GM19025 (cell line): ENCODE results near the gene FRMD3.

Experiments used
- ATAC-seq: cut with Tn5 transposase; IDR thresholded peaks from one replicate; pipeline ENCODE4 v1.9.1; 2021; ENCODE audit warnings: mild to moderate bottlenecking, low read depth, moderate library complexity; ENCODE audit not compliant: unreplicated experiment

FRMD3 gene

GRCh38 chr9:83257937-83258891, 280.0 kb downstream of the FRMD3 start:
- ATAC-seq, result no peak

DNA sequence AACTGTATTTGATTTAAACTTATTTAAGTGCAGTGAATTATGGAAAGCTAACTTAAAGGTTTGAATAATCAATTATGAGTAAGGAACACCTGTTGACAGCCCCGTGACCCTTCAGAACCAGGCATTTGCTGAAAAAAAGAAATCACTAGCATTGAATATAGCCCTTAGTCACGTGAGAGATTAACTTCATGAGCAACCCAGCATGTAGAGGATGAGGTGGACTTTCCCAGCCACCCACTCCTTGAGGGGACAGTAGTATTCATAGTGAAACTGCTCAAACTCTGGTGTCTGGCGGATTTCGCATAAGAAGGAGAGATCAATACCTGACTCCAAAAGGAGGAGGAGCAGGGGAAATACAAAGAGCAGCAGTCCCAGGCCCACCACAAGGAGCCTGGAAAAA, 290.5 kb downstream of the FRMD3 start:
- no peak for ATAC-seq

DNA sequence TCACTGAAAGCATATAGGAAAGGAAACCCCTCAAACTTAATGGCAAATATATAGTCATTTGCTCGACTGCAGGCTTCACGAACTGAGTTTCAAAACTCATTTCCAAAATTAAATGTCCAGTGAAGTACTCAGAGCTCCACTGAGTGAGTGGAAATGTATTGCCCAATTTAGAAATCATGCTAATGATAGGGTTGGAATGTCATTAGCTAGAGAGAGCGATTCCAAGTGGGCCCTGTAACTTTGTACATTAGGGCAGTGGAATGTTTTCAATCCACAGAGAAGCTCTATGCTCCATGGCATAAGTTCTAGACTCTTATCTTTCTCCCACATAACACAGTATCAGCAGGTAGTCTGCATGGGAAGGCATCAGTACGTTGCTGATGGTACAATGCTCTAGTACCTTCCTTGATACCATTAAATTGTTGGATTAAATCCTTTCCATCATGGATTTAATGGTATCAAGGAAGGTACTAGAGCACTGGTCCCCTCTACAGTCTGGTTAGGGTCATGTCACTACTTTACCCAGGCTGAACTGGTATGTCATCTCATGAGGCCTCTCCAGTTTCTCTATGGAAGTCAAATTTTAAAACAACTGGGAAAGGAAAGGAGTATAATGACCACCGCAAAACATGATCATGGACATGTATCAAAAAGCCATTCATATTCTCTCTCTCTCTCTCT, 292.1 kb downstream of the FRMD3 start:
- no peak for ATAC-seq

GRCh38 chr9:83242066-83242465, 296.1 kb downstream of the FRMD3 start:
- ATAC-seq, result no peak

GRCh38 chr9:83240671-83241070, 297.5 kb downstream of the FRMD3 start:
- ATAC-seq, result no peak

DNA sequence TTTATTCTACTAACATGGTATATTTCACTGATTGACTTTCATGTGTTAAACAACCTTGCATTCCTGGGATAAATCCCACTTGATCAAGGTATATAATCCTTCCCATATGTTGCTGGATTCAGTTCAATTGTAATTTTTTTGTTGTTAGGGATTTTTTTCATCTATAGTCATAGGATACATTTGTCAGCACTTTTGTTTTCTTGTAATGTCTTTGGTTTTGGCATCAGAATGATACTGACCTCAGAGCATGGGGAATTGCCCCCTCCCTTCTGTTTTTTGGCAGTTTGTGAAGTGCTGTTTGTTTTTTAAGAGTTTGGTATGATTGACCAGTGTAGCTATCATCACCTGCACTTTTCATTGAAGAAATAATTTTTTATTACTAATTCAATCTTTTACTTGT, 298.5 kb downstream of the FRMD3 start:
- no peak for ATAC-seq

- ATAC-seq, result no peak
These were observed 299.1 kb downstream of the FRMD3 start for GRCh38 chr9:83238871-83239640.

DNA sequence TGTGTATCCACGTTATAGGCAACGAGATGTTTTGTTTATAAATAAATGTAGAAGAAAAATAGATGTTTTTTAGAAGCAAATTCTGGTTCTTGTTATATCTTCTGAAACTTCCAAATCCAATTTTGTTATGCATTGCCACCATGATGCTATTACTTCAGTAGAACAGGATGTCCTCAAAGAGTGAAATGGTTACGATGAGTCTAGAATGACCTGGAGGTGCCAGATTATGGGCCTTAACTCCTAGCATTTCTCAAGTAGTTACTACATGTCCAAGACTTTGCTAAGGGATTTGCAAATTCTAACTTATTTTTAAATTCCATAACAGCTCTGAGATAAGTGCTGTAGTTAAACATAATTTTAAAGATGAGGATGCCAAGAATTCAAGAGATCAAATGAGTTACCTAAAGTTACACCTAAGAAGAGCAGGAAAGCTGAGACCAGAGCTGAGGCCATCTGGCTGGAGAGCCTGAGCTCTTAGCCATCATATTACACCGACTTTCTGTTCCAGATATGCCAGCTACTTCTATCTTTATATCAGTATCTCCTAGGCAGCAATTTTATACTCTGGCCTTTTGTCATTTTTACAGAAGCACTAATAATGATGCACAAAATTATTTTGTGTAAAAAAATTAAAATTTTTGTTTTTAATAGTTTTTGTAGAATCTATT, 302.0 kb downstream of the FRMD3 start:
- ATAC-seq, result no peak

GRCh38 chr9:83235526-83235925, 302.7 kb downstream of the FRMD3 start:
- no peak for ATAC-seq

DNA sequence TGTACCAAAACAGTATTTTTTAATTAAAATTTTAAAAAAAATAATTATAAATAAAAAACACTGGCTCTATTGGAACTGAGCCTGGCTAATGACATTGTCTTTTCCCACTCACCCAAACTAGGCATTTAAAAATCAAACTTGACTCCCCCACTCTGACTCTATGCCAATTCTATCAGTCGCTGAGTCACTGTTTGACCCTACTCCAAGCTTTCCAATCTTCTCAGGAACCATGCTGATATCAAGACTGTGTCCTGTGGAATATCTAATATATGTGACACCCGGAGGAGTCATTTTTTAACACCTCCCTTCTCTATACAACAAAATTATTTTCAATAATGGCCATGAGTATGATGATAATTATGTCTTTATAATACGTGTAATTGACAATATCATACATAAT, 303.7 kb downstream of the FRMD3 start:
- no peak for ATAC-seq

GRCh38 chr9:83233647-83234046, 304.6 kb downstream of the FRMD3 start:
- no peak for ATAC-seq

DNA sequence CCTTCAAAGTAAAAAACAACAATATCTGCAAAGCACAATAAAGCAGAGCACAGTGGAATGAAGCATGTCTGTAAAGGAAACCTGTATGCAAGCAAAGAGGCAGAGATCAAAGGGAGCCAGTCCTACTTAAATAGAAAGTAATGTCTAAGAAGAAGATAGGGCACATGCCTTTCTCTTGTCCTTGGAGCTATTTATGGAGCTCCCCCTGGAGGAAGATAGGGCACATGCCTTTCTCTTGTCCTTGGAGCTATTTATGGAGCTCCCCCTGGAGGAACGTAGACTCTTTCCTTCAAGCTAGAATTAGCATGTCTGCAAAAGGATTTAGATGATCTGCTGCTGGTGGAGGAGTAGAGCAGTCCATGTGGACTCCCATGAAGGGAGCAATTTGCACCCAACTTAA, 307.2 kb downstream of the FRMD3 start:
- no peak for ATAC-seq

DNA sequence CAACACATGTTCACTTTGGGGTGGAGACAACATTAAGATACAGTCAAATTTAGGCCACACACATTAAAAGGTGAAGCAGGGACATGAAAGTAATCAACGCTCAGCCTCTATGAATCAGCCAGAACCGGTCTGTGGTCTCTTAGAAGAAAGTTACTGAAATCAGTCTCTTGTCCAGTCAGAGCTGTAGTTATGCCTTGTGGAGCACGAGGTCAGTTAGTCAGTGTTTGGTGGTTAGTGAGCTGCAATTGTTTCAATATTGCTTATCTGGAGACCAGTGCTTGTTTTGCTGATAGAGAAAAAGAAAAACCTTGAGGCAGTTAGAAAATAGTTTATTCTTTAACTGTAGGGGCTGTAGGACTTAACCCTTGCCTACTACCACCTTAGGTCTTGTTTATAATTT, 317.5 kb downstream of the FRMD3 start:
- peak; percentile 92 for ATAC-seq

DNA sequence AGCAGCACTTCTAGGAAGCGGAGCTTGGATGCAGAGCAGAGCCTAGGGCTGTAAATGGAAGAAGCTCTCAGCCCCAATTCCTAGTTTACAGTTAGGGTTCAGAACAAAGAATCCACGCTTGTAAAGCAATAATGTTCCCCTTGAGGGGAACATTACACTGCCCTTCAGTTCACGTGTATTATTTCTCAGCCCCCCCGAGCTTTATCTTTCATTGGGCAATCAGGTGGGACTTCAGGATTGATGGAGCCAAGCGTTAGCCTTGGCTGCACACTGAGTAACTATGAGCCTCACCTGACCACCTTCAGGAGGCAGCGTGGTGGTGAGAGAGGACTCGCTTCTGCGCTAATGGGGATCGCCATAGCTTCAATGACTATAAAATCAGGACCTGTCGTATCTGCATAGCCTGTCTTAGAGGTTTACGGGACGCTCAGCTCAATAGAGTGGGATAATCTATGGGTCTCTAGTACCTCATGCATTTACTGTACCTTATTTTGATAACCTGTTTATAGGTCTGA, 318.2 kb downstream of the FRMD3 start:
- ATAC-seq, result no peak

DNA sequence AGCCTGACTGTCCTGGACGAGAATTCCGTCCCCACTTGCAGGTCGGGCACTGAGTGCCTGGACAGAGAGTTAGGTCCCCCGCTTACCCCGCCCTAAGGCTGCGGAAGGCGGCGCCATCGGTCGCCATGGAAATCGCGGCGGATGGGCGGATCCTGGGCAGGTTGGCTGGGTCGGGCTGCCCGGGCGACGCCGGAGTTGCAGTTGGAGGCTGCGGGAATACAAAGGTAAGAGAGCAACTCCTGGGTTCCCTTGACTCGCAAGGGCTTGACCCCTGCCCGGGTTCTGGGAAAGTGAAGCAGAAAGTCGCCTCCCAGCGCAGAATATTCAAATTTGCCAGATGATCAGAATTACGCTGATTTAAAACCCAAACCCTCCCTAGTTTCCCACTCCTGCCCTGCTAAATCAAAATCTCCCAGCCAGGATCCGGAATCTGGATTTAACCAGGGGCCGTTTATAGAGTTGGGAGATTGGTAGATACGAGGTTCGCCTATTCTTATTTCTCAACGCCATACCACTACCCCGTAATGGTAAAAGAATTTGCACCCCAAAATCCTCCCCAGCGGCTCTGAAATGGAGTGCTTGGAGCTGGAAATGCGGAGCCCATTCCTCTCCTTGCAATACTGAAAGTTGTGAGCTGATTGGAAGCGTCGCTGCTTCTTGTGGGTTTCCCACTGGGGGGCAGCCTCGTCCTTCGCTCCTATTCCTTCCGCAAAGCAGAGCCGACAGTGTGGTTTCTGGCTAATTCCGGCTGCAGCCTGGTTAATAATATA, 318.9 kb downstream of the FRMD3 start:
- no peak for ATAC-seq

- no peak for ATAC-seq
These were observed 319.6 kb downstream of the FRMD3 start for GRCh38 chr9:83218411-83219090.

DNA sequence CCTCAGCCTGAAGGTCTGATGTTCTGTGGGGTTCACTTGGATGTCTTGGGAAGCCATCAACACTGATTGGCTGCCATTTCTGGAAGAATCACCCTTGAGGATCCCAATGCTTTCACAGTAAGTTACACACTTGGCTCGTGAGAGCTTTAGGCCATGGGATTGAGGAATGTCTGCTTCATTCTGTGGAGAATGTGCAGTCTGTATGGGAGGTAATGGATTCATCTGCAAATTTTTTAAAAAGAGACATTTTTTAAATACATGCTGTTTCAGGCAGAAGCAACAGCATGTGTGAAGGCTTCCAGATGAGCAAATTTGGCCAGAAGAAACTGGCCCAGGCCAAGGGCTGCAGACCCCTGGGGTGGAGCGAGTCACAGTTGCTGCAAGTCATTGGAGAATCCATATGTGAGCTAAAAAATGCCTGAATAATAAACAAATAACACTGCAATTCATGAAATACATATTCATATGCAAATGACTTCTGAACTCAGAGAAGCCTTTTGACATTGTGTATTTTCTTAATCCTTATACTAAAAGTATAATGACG, 328.9 kb downstream of the FRMD3 start:
- no peak for ATAC-seq

- no peak for ATAC-seq
These were observed 329.9 kb downstream of the FRMD3 start for GRCh38 chr9:83208065-83208850.
